B cell (primary cell): ENCODE results near the gene MC1R.
"Not testable (repeated sequence)": the region's sequence is repeated elsewhere in the genome, so short reads cannot be mapped to it uniquely, and the experiment has no call there.

Experiments
- CTCF ChIP-seq: fragments of 200-600 bp; IDR thresholded peaks from one replicate; pipeline ENCODE4 v1.8.0; 2022; ENCODE audit warnings: antibody characterized with exemption, mild to moderate bottlenecking
- EZH2 ChIP-seq: IDR thresholded peaks from 2 replicates; pipeline ENCODE4 v1.6.1; 2012; ENCODE audit warnings: borderline replicate concordance, low read depth, mild to moderate bottlenecking, moderate library complexity, low read length; ENCODE audit not compliant: insufficient read depth, poor library complexity, severe bottlenecking

- TF ChIP-seq CTCF, EZH2: not testable (repeated sequence)
Measured at GRCh38 chr16:89914642-89915285, 3.9 kb upstream of the MC1R start.
